HL-60/S4 (cell line): ENCODE data around the gene ATP11A.
"Not testable (repeated sequence)": the region's sequence is repeated elsewhere in the genome, so short reads cannot be mapped to it uniquely, and the experiment has no call there.

Source experiments
- in situ Hi-C: fragments of 300-500 bp; cut with MboI; formaldehyde crosslinking; loops from 2 replicates; pipeline ENCODE4 v1.14.3; 2022; ENCODE audit warnings: low sequenced_read_pairs

The ATP11A gene

GRCh38 chr13:112873851-112874750 is 184.3 kb downstream of the ATP11A start:
- in situ Hi-C loops = loop anchor here (10.0 kb wide), 1 partner anchor 229 kb away; no protein-coding TSS in a partner anchor

DNA sequence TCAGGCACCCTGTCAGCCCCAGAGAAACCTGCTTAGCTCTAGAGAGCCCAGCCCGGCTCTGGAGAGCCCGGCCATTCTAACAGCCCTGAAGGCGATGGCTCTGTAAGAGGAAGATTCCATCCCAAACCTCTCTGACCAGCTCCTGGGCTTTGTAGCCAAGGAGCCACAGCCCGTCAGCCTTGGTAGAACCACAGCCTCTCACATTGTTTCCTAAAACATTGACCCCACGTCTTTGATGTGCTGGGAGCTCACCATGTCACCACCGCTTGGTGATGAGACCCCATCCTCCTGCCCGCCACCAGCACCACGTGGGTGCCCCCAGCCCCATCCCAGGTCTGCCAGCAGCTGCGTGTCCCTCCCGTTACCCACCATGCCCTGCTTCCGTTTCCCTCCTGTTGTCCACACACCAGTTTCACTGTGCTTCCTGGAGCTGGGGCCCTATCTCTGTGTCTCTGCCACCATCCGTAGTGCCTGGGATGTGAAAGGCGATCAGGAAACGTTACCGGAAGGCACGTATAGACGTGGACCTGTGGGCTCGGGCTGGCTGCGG is 185.0 kb downstream of the ATP11A start:
- in situ Hi-C loops = loop anchor here (10.0 kb wide), 1 partner anchor 230 kb away; no protein-coding TSS in a partner anchor

DNA sequence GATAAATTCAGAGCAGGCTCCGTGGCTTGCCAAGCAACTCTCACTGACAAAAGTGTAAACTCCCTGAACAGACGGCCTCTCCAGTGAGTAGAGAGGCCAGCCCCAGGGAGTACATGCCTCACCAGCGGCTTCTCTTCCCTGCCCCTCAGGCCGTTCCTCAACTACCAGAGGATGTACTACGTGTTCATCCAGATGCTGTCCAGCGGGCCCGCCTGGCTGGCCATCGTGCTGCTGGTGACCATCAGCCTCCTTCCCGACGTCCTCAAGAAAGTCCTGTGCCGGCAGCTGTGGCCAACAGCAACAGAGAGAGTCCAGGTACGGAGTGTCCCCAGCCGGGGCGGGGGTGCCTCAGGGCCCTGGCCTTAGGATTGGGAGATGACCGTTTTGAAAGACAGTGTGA is 185.8 kb downstream of the ATP11A start:
- in situ Hi-C loops = loop anchor here (10.0 kb wide), 1 partner anchor 231 kb away; no protein-coding TSS in a partner anchor

DNA sequence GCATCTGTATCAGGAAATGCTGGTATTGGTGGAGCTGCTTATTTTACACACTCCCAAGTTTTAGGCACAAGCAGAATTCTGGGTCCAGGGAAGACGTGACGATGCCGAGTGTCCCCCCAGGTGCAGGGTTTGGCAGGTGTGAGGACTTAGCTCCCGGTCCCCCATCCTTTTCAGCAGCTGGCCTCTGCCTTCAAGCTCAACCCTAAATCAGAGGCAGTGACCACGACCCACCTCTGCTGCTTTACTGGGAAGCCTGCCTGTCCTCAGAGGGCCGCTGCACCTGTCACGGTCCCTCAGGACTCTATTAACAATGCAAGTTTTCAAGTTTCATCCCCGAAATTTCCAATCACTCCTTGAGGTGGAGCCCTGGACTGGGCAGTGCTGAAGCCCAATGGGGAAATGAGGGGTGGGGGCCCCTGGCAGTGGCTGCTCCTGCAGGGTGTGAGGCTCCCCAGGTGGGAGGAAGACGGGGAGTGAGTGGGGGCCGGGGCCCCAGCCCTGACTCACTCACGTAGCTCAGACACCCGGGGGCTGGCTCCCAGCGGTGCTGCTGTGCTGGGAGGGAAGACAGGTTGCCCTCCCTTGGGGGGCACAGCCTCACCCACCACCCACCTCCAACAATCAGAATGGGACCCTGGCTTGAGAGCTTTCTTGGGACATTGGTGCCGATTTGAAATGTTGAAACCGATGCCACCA is 186.6 kb downstream of the ATP11A start:
- in situ Hi-C loops = loop anchor here (10.0 kb wide), 1 partner anchor 232 kb away; no protein-coding TSS in a partner anchor

GRCh38 chr13:112877066-112877465 is 187.2 kb downstream of the ATP11A start:
- in situ Hi-C loops = loop anchor here (10.0 kb wide), 1 partner anchor 232 kb away; no protein-coding TSS in a partner anchor

DNA sequence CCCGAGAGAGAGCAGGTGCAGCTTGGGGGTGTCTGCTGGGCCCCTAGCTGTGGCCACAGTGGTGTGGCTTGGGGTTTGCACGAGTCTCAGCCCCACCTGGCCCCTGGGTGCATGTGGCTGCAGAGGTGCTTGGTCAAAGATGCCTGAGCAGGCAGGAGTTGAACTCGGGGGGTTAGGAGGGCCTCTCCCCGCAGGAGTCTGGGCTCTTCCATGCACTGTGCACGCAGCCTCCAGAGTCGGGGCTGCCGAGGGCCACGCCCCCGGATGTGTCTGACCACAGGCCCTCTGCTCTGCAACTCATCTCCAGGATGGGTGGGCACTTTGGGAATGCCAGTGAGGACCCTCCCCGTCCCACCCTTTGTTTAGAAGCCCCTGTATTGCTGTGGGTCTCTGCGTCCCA is 187.7 kb downstream of the ATP11A start:
- in situ Hi-C loops = loop anchor here (10.0 kb wide), 1 partner anchor 233 kb away; no protein-coding TSS in a partner anchor

DNA sequence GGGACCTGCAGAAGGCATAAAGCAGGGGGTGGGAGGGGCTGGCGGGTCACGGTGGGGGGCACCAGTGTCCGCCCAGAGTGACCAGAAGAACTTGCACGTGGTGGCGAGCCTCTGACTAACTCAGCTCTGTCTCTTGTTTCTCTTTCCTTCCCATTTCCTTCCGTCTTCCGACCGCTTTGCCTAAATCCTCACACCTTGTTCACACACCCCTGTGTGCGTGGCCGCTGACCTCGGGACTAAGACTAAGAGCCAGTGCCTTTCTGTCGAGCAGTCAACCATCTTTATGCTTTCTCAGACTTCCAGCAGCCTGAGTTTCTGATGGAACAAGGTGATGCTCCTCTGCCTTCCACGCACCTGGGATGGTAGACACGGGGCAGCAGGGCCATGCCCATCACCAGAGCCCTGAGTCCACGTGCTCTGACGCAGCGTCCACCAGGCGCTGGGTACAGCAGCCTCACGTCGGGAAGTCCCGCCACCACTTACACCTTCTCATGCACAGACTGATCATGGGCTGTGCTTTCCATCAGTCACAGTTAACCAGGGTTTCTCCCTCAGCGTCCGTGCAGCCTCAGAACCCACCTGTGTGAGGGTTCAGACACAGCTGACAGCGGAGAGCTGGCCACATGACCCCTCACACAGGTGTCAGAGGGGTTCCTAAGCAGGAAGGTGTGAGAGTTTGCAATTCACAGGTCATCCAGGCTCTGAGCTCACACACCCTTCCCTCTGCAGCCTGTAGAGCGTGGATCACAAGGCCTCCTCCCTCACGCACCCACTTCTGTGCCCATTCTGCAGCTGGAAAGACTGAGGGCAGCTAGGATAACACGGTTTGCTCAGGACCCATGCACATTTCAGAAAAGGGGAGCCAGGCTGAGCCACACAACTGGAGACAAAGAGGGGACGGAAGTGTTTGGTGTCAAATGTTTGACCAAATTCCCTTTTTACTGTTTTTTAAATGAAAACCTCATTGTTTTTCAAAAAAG is 188.4 kb downstream of the ATP11A start:
- in situ Hi-C loops = loop anchor here (10.0 kb wide), 1 partner anchor 233 kb away; no protein-coding TSS in a partner anchor

DNA sequence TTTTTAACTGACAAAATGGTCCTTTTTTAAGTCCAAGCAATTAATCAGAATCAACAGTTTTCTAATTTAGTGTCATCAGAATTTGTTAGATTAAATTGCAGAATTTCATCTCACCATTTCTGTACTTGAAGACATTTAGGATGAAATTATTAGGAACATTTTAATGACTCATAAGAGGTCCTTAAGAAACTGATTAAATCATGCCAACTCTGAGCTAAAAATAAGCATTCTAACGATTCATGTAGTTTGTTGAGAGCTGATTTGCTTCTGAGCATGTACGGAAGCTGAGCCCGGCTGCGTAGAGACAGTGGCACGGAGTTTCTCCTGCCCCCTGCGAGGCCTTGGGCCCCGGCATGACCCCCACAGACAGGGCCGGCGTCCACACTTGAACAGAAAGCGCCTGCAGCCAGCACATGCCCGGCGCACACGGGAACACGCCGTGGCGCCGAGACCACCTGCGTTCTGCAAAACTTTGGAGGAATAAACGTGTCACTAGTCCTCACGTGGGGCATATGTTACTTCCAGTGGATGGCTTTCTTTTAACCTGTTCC is 189.5 kb downstream of the ATP11A start:
- in situ Hi-C loops = loop anchor here (10.0 kb wide), 1 partner anchor 235 kb away; no protein-coding TSS in a partner anchor

DNA sequence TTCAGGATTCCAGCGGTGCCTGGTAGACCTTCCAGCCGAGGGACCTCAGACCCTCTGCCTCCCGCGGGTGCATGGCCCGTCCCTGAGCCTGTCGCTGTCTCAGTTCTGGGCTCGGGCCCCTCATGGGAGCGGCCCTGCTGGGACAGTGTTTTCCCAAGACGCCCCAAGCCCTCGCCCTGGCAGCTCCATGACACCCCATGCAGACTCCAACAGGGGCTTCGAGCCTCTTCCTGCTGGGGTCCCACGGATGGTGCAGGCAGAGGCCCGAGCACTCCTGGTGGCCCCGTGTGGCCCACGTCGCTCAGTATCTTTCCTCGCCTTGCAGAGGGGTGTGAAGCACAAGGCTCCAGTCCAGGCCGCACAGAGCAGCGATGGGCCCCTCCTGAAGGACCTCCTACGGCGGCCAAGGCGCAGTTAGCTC is 190.4 kb downstream of the ATP11A start:
- in situ Hi-C loops = no loop called here

- in situ Hi-C loops = no loop called here
Observed at GRCh38 chr13:112880976-112881540, 191.2 kb downstream of the ATP11A start.

GRCh38 chr13:112881656-112882554 is 192.1 kb downstream of the ATP11A start:
- in situ Hi-C loops = no loop called here

DNA sequence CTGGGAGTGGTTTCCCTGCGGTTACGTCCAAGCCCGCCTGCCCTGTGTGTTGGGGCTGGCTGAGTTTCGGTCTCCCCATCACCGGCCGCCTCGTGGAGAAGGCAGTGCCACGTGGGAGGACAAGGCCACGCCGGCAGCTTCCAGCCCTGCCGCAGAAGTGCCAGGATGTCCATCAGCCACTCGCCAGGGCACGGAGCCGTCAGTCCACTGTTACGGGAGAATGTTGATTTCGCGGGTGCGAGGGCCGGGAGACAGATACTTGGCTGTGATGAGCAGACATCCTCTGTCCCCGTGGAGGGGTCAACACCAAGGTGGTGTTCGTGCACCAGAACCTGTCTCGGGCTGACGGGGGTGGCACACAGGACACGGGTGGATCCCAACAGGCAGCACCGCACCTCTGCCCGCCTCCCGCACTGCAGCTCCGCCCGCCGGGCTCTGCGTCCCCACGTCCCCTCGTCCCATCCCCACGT is 192.8 kb downstream of the ATP11A start:
- in situ Hi-C loops = no loop called here

DNA sequence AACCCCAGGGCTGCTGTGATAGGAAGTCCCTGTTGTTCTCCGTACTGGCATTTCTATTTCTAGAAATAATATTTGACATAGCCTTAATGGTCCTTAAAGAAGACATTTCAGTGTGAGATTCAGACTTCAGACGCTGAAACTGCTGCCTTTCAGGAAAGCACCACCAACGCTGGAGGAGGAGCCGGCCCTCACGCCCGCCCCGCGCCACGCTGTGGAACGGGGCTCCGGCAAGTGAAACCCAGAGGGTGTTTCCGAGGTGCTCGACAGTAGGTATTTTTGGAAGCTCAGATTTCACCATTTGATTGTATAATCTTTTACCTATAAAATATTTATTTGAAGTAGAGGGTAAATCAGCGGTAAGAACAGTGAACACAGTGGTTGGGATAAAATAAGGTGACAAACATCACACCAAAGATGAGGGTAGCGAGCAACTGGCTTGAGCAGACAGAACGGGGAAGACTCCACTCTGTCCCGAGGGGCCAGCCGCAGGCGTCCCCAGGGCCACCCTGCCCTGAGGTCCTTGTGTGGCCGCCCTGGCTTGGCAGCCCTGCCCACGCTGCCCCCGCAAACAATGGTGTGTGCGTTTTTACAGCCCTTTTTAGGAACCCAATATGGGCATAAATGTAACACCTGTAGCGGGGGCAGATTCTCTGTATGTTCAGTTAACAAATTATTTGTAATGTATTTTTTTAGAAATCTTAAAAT is 193.6 kb downstream of the ATP11A start:
- in situ Hi-C loops = no loop called here

DNA sequence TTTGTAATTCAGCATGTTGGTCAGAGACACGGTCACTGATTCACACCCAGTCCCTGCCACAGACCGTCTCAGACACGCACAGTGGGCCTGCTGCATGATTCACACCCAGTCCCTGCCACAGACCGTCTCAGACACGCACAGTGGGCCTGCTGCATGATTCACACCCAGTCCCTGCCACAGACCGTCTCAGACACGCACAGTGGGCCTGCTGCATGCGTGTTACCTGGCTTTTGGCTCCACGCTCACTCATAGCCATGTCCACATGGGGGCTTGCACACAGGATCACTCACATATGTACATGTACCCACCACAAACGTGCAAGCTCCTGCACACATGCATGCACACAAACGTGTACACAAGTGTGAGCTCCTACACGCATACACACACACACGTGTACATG is 194.9 kb downstream of the ATP11A start:
- in situ Hi-C loops = not testable (repeated sequence)

DNA sequence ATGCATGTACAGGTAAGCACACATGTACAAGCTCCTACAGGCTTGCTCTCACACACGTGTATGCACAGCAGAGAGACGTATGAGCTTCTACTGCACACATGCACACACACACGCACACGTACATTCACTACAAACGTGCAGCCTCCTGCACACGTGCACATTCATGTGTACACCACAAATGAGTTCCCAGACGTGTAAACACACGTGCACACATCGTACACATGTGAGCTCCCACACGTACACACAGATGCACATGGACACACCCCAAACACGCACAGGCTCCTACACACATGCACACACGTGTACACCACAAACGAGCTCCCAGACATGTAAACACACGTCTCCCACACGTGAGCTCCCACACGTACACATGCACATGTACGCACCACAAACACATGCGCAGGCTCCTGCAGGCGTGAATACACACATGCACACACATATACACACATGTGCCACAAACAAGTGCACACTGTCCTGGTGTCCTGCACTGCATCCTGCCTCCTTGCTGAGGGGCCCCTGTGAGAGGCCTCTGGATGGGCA is 195.5 kb downstream of the ATP11A start:
- in situ Hi-C loops = no loop called here

DNA sequence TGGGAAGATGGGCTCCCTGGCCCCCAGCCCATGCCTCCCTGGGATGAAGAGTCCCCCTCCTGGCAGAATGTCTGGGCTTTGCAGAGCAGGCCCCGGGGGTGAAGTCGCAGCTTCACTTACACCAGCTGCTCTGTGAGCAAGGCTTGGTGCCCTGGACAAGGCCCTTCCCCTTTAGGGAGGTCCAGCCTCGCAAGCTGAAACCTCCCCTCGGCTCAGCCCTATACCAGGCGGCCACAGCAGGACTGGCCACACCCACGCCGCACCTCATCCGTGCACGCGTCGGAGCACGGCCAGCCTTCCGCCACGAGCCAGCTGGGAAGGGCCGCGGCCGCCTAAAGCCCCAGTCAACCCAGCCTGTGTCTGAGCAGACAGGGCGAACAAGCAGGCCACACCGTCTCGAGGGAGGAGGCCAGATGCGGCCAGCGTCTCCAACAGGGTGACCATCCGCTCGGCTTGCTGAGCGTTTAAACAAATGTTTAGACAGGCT is 196.0 kb downstream of the ATP11A start:
- in situ Hi-C loops = no loop called here

DNA sequence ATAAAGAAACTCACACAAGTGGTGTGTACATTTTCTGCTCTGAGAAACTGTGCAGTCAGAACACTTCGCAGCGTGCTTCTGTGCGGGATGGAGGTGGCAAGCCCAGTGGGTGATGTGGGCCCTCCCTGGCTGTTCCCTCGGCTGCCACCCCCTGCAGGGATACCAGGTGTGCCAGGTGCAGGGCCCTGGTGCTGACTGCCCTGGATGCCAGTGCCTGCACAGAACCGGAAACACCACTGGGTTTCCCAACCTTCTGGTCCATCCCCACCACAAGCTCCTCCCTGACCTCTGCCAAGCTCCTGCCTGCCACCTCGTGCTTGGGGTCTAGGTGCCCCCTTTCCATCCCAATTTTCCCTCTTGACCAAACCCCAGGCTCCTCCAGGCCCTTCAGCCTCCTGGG is 197.3 kb downstream of the ATP11A start:
- in situ Hi-C loops = no loop called here
